K562 (cell line): ENCODE data around the gene C22orf31. TPM values are rescaled to one million over a fixed set of nuclear protein-coding genes. Genes with fewer than 3 reads are reported as not detected.

Experiments used
- ATAC-seq: fragments of 200-7000 bp; cut with Tn5 transposase; 3 replicates; pipeline ENCODE4 v1.9.1; 2020; ENCODE audit warnings: moderate library complexity
- BruUV-seq: library from RNA; stranded (reverse); fragments of 400-500 nt; replicated peaks from 2 replicates; lab custom pipeline; 2021; lab: Mats Ljungman, UMichigan
- CTCF ChIA-PET: fragments of 300-600 bp; formaldehyde crosslinking; extraction: SDS; loops from one replicate; lab custom pipeline; 2021; ENCODE audit warnings: low intra/inter-chr PET ratio; lab: Yijun Ruan, JAX
- POLR2A ChIA-PET: fragments of 300-600, 350-650 bp; sonication (Branson Sonifier 250); formaldehyde crosslinking; extraction: SDS; loops from one replicate; lab custom pipeline; 2021; ENCODE audit warnings: antibody characterized with exemption, inconsistent platforms; lab: Yijun Ruan, JAX
- DNase-seq, 4 experiments: peaks; one replicate each; pipeline versions ENCODE4 v3.0.0 to v3.0.0-alpha.2; 2011 to 2018; ENCODE audit warnings: low spot score in 3 of 4, mixed read lengths in 3 of 4; ENCODE audit errors: extremely low read depth in 1 of 4
- FAIRE-seq: peaks from 2 replicates; lab custom pipeline; 2011; peaks lifted over from hg19 to GRCh38; lab: Jason Lieb, UNC
- H2AFZ ChIP-seq: 2 replicates; pipeline ENCODE4 v1.6.0; 2011; ENCODE audit warnings: low read depth, low read length, control low read depth, inconsistent platforms
- H3K27ac ChIP-seq: fragments of 200-600 bp; 3 replicates; pipeline ENCODE4 v1.8.0; 2011; ENCODE audit warnings: low read depth, mild to moderate bottlenecking, control low read depth, inconsistent platforms, low read length, moderate library complexity, mixed read lengths; ENCODE audit errors: extremely low read depth
- H3K27me3 ChIP-seq, 2 experiments: fragments of 300-600 bp in 1 of 2; 2 replicates in 1 of 2; 3 replicates in 1 of 2; pipeline versions ENCODE4 v1.6.0 to v1.8.0; 2011; ENCODE audit warnings: inconsistent platforms in 2 of 2, low read length in 2 of 2, mild to moderate bottlenecking in 1 of 2, mixed read lengths in 1 of 2, moderate library complexity in 1 of 2; ENCODE audit not compliant: control insufficient read depth in 2 of 2, insufficient read depth in 2 of 2
- H3K36me3 ChIP-seq: fragments of 300-600 bp; 3 replicates; pipeline ENCODE4 v1.8.0; 2011; ENCODE audit warnings: mild to moderate bottlenecking, low read length, inconsistent platforms; ENCODE audit not compliant: control insufficient read depth, insufficient read depth
- H3K4me1 ChIP-seq, 2 experiments: fragments of 200-600 bp in 1 of 2; replicated peaks in 1 of 2; 2 replicates in 1 of 2; 3 replicates in 1 of 2; pipeline versions ENCODE4 v1.5.1 to v1.8.0; 2011; ENCODE audit warnings: inconsistent platforms in 2 of 2, low read length in 2 of 2, mild to moderate bottlenecking in 1 of 2, mixed read lengths in 1 of 2, moderate library complexity in 1 of 2; ENCODE audit not compliant: control insufficient read depth in 2 of 2, insufficient read depth in 2 of 2
- H3K4me2 ChIP-seq: 2 replicates; pipeline ENCODE4 v1.6.1; 2011; ENCODE audit warnings: low read length, control low read depth, inconsistent platforms, mixed read lengths; ENCODE audit not compliant: insufficient read depth
- H3K4me3 ChIP-seq: fragments of 200-600 bp; sonication (generic), shearing (Covaris generic); 2 replicates; pipeline ENCODE4 v1.5.1; 2016; ENCODE audit warnings: control low read depth, inconsistent platforms
- H3K79me2 ChIP-seq: fragments of 200-600 bp; 3 replicates; pipeline ENCODE4 v1.8.0; 2011; ENCODE audit warnings: low read length, inconsistent platforms; ENCODE audit not compliant: control insufficient read depth, insufficient read depth
- H3K9ac ChIP-seq, 2 experiments: 2 replicates each; pipeline versions ENCODE4 v1.6.0 to v1.6.1; 2011; ENCODE audit warnings: low read depth in 2 of 2, low read length in 2 of 2, control low read depth in 1 of 2, inconsistent platforms in 1 of 2, mild to moderate bottlenecking in 1 of 2, mixed read lengths in 1 of 2; ENCODE audit not compliant: insufficient read depth in 1 of 2
- H3K9me1 ChIP-seq: one replicate; pipeline ENCODE4 v1.6.0; 2011; ENCODE audit warnings: inconsistent platforms, mild to moderate bottlenecking, low read length, moderate library complexity; ENCODE audit not compliant: control insufficient read depth, insufficient read depth
- H3K9me3 ChIP-seq: replicated peaks from 2 replicates; pipeline ENCODE4 v1.5.1; 2011; ENCODE audit warnings: low read depth, low read length, inconsistent platforms; ENCODE audit not compliant: control insufficient read depth, insufficient read depth
- H4K20me1 ChIP-seq: replicated peaks from 2 replicates; pipeline ENCODE4 v1.6.1; 2011; ENCODE audit warnings: low read length, inconsistent platforms, mixed read lengths; ENCODE audit not compliant: control insufficient read depth, insufficient read depth
- CREB3 ChIP-seq: fragments of 450-650 bp; conservative IDR thresholded peaks from 2 replicates; pipeline ENCODE4 v1.6.1; 2016; ENCODE audit warnings: missing genetic modification characterization, low read depth, mild to moderate bottlenecking, missing compliant biosample characterization, moderate library complexity
- NBN ChIP-seq: fragments of 450-650 bp; IDR thresholded peaks from 2 replicates; pipeline ENCODE4 v1.6.1; 2016; ENCODE audit warnings: low read depth, mild to moderate bottlenecking
- UBTF ChIP-seq, 2 experiments: IDR thresholded peaks; 2 replicates each; pipeline ENCODE4 v1.6.1; 2012; ENCODE audit warnings: improper control_type of control experiment in 2 of 2, low read depth in 2 of 2, low read length in 2 of 2, borderline replicate concordance in 1 of 2
- WGBS: fragments of 100-300 bp; shearing (Covaris generic); methylation state at CpG from one replicate; pipeline ENCODE4 v1.1.6; 2016; ENCODE audit warnings: low coverage, mixed read lengths; ENCODE audit not compliant: insufficient coverage; ENCODE audit errors: missing lambda C conversion rate; 5-methylcytosine and 5-hydroxymethylcytosine counted together
- in situ Hi-C: fragments of 300-500 bp; cut with MboI; formaldehyde crosslinking; loops from 4 replicates; pipeline ENCODE4 v1.15.0; 2018; ENCODE audit warnings: inconsistent platforms, mixed read lengths
- intact Hi-C: fragments of 100-400 bp; cut with micrococcal nuclease; formaldehyde crosslinking; loops from 2 replicates; pipeline ENCODE4 v1.14.2; 2022
- polyA plus RNA-seq, 8 experiments: library from polyadenylated mRNA; depleted of rRNA in 4 of 8; stranded (reverse) in 5 of 8; unstranded in 3 of 8; fragments of >200 nt; fragmentation: Nextera tagmentation in 2 of 8; fragmentation: Illumina TruSeq in 1 of 8; extraction: Ambion mirVana in 2 of 8; extraction: Trizol in 1 of 8; gene quantifications; 2 replicates each; pipeline versions ENCODE4 v1.2.1 to v1.2.3, GENCODE V29; 2011 to 2014; ENCODE audit warnings: inconsistent platforms in 1 of 8, missing spikeins in 1 of 8
- total RNA-seq, 7 experiments: library from RNA; depleted of rRNA in 6 of 7; stranded (reverse); fragments of >200 nt in 6 of 7; fragmentation: Illumina TruSeq in 2 of 7; extraction: Trizol in 2 of 7; gene quantifications; 2 replicates each; pipeline versions ENCODE4 v1.2.1 to v1.2.3, GENCODE V29; 2011 to 2021; ENCODE audit warnings: low replicate concordance in 1 of 7

C22orf31 gene
- total and polyA plus RNA-seq, 9 of the 15 experiments (the other 6 are each of a cell fraction or from before 2014, with no cell fraction given) = not detected

GRCh38 chr22:29098296-29098695 lies 36.7 kb upstream of the C22orf31 start:
- in situ Hi-C loops = no loop called here
- no peak overlapping the region; the same call in 2 of the 3 replicates for H3K27ac ChIP-seq

More at GRCh38 chr22:29098296-29098695, 36.7 kb upstream of the C22orf31 start:
- no peak overlapping the region for H3K4me3 ChIP-seq
- no peaks in the 10 kb centered on the region for H3K9me3 ChIP-seq
- H3K4me2 ChIP-seq = no peak overlapping the region
- H3K27me3 ChIP-seq = no peaks in the 10 kb centered on the region
- H4K20me1 ChIP-seq = no peaks in the 10 kb centered on the region
- H3K9ac ChIP-seq = no peak overlapping the region
- no peak for FAIRE-seq
- no TSS peak for BruUV-seq
- WGBS = 100% methylated on average over 2 of the region's 2 CpGs
- no peak overlapping the region for H2AFZ ChIP-seq
- TF ChIP-seq NBN = no peak
- no peak for TF ChIP-seq UBTF (IDR thresholded peaks at IDR 0.05; ENCODE audit: borderline replicate concordance in 1 of 2, low read depth in 2 of 2, low read length in 2 of 2)
- no peak for TF ChIP-seq CREB3 (tag)
- CTCF ChIA-PET = no interaction called here
- H3K79me2 ChIP-seq = no peaks in the 10 kb centered on the region
- POLR2A ChIA-PET = interaction anchor here (1.8 kb wide), 1 partner anchor 9 kb away, joined by 5 read pairs; no protein-coding TSS in a partner anchor
- peaks cover 2% of the 10 kb centered on the region; the same call in 1 of the 3 replicates for H3K36me3 ChIP-seq
- no peak for DNase-seq
- no peaks in the 10 kb centered on the region for H3K9me1 ChIP-seq
- intact Hi-C loops = no loop called here
- ATAC-seq = no peak
- peaks cover 11 to 31% of the 10 kb centered on the region in 2 experiments; a peak in 4 of 5 replicates for H3K4me1 ChIP-seq
